Measurements from ENCODE around the gene SELENOT.

DNA sequence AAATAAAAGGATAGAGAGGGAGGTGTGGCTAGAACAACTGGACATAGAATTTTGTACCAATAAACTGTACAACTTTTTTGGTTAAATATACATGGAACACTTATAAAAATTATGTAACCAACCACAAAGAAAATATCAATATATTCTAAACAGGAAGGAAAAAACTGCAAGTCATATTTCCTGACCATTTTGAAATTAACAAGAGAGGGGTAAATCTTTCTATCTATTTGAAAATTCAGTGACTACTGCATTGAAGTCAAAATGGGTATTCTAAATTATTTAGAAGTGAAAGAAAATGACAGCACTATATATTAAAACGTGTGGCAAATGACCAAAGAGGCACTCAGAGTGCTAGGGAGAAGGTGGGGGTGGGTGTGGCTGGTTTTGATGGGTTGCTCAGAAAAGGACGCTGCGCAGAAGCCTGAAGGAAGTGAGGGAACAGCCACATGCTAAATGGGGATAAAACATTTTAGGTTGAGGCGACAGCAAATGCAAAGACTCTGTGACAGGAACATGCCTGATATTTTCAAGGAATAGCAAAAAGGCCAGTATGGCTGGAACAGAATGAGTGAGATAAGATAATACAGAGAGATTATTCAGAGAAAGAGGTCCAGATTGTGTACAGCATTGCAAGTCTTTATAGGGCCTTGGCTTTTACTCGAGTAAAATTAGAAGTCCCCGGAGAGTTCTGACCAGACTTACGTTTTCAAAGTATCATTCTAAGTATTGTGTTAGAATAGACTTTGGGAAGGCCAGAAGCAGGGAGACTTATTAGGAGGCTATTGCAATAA lies 59.5 kb downstream of the SELENOT start:
- no peak for TF ChIP-seq EZH2phosphoT487 (IDR thresholded peaks at IDR 0.05; ENCODE audit: borderline replicate concordance, low read length)
- TF ChIP-seq, protein P1, sequence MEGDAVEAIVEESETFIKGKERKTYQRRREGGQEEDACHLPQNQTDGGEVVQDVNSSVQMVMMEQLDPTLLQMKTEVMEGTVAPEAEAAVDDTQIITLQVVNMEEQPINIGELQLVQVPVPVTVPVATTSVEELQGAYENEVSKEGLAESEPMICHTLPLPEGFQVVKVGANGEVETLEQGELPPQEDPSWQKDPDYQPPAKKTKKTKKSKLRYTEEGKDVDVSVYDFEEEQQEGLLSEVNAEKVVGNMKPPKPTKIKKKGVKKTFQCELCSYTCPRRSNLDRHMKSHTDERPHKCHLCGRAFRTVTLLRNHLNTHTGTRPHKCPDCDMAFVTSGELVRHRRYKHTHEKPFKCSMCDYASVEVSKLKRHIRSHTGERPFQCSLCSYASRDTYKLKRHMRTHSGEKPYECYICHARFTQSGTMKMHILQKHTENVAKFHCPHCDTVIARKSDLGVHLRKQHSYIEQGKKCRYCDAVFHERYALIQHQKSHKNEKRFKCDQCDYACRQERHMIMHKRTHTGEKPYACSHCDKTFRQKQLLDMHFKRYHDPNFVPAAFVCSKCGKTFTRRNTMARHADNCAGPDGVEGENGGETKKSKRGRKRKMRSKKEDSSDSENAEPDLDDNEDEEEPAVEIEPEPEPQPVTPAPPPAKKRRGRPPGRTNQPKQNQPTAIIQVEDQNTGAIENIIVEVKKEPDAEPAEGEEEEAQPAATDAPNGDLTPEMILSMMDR (IDR thresholded peaks at IDR 0.05; ENCODE audit: low read depth, low read length, poor library complexity, severe bottlenecking), result no peak
